Measurements from ENCODE around the gene SIPA1. TPM values are rescaled to one million over a fixed set of nuclear protein-coding genes. Genes with fewer than 3 reads are reported as not detected.

The SIPA1 gene
- total and polyA plus RNA-seq, 4 donors = 10.6 to 43.6 (median 34.8) TPM

- H3K4me3 ChIP-seq (ENCODE audit: low read depth, low read length) = no peak overlapping the region
- no peaks in the 10 kb centered on the region for H3K9me3 ChIP-seq (ENCODE audit: control insufficient read depth, insufficient read depth, low read length)
- H3K27ac ChIP-seq (ENCODE audit: low read depth, low read length) = no peak overlapping the region
- peak in 1 of 6 donors; percentile 25 for DNase-seq (ENCODE audit: low read depth in 4 of 6, low spot score in 6 of 6)
- peaks cover 5% of the 10 kb centered on the region for H3K27me3 ChIP-seq (ENCODE audit: control insufficient read depth, insufficient read depth, low read length)
- H3K4me1 ChIP-seq (ENCODE audit: control insufficient read depth, insufficient read depth, low read length) = peaks cover 38% of the 10 kb centered on the region
- H3K36me3 ChIP-seq (ENCODE audit: control insufficient read depth, insufficient read depth, low read length) = peaks cover 67% of the 10 kb centered on the region
- 76% methylated on average over 24 of the region's 26 CpGs for WGBS (ENCODE audit: insufficient coverage)
Observed at GRCh38 chr11:65593518-65594414, 44.1 kb upstream of the SIPA1 start.

DNA sequence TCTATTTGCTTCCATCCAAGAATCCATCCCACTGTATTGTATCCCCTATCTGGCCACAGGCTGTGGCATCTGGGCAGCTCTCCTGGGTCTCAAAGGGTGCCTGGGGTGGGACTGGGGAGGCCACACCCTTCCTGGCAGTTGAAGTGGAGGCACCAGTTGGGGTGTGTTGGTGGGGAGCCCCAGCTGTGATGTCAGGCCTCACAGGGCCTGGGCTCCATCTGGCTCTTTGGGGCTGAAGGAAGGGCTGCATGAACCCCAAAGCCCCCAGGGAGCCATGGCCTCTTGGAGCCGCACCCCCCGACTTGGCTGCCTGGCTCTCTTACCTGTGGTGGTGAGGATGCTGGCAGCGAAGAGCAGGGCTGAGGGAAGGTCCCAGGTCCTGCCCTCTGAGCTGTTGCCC lies 42.8 kb upstream of the SIPA1 start:
- peaks cover 68% of the 10 kb centered on the region for H3K36me3 ChIP-seq (ENCODE audit: control insufficient read depth, insufficient read depth, low read length)
- H3K4me1 ChIP-seq (ENCODE audit: control insufficient read depth, insufficient read depth, low read length) = peaks cover 27% of the 10 kb centered on the region
- H3K27me3 ChIP-seq (ENCODE audit: control insufficient read depth, insufficient read depth, low read length) = peaks cover 5% of the 10 kb centered on the region
- H3K27ac ChIP-seq (ENCODE audit: low read depth, low read length) = no peak overlapping the region
- 89% methylated on average over 3 of the region's 3 CpGs for WGBS (ENCODE audit: insufficient coverage)
- DNase-seq (ENCODE audit: low read depth in 4 of 6, low spot score in 6 of 6) = no peak
- no peak overlapping the region for H3K4me3 ChIP-seq (ENCODE audit: low read depth, low read length)
- H3K9me3 ChIP-seq (ENCODE audit: control insufficient read depth, insufficient read depth, low read length) = no peaks in the 10 kb centered on the region

DNA sequence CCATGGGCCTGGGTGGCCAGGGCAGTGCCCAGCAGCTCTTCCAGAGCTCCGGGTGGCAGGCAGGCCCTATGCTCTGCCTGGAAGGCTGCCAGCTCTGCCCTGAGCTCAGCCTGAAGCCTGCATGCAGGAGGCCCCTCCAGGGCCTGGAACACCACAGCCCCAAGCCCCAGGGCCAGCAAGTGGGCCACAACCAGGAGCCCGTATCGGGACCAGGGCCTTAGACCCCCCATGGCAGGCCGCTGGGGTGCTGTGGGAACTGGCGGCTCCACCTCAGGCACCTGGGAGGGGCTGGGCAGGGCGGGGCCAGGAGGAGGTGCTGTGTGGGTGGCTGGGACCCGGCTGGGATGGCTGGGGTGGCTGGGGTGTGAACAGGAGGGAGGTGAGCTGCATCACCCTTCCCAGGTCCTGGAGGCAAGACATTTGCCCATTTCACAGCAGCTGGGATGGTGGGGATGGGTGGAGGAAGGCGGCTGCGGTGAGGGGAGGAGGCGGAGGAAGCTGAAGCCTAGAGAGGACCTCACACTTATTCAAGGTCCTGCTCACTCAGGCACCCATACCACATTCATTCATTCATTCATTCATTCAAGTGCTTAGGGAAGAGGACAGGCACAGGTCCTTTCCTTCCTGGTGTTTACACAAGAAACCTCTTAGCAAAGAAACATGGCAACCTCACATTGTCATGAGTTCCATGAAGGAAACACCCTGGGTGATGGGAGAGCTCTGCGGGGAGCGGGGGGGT lies 42.2 kb upstream of the SIPA1 start, which contains the start of gene KCNK7:
KCNK7 (minus strand) TSS at position 258 of the 739 bp plus-strand sequence; CDS start at position 230, 28 bp downstream.
- no peak within 1 kb of the TSS for H3K27ac ChIP-seq (ENCODE audit: low read depth, low read length)
- H3K36me3 ChIP-seq (ENCODE audit: control insufficient read depth, insufficient read depth, low read length) = peaks cover 67% of the 10 kb centered on the region
- H3K27me3 ChIP-seq (ENCODE audit: control insufficient read depth, insufficient read depth, low read length) = peaks cover 3% of the 10 kb centered on the region
- no peak within 1 kb of the TSS for H3K4me3 ChIP-seq (ENCODE audit: low read depth, low read length)
- 69% methylated on average over 9 of the region's 12 CpGs for WGBS (ENCODE audit: insufficient coverage)
- DNase-seq (ENCODE audit: low read depth in 4 of 6, low spot score in 6 of 6) = no peak
- H3K4me1 ChIP-seq (ENCODE audit: control insufficient read depth, insufficient read depth, low read length) = peaks cover 24% of the 10 kb centered on the region
- H3K9me3 ChIP-seq (ENCODE audit: control insufficient read depth, insufficient read depth, low read length) = no peaks in the 10 kb centered on the region

DNA sequence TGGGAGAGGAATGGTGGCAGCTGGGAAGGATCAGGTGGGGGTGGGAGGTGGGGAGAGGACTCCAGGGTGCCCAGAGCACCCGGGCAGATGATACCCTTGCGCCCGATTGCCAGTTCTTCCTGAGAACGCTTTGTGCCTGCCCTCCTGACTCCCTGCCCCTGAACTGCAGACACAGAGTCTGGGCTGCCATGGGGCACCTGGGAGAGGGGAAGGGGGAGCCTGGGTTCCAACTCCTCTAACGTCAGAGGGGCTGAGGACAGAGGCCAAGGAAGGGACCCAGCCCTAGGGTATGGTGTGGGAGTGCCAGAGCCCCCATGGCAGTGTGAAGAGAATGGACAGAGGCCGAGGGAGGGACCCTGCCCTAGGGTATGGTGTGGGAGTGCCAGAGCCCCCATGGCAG lies 41.4 kb upstream of the SIPA1 start:
- Histone ChIP-seq H3K36me3 (ENCODE audit: control insufficient read depth, insufficient read depth, low read length) (peaks cover 72% of the 10 kb centered on the region), H3K27me3 (ENCODE audit: control insufficient read depth, insufficient read depth, low read length) (peaks cover 3% of the 10 kb centered on the region), H3K4me1 (ENCODE audit: control insufficient read depth, insufficient read depth, low read length) (peaks cover 24% of the 10 kb centered on the region), H3K9me3 (ENCODE audit: control insufficient read depth, insufficient read depth, low read length) (no peaks in the 10 kb centered on the region), H3K27ac (ENCODE audit: low read depth, low read length) (no peak overlapping the region), H3K4me3 (ENCODE audit: low read depth, low read length) (no peak overlapping the region)
- DNase-seq (ENCODE audit: low read depth in 4 of 6, low spot score in 6 of 6) = no peak
- WGBS (ENCODE audit: insufficient coverage) = 83% methylated on average over 6 of the region's 6 CpGs

DNA sequence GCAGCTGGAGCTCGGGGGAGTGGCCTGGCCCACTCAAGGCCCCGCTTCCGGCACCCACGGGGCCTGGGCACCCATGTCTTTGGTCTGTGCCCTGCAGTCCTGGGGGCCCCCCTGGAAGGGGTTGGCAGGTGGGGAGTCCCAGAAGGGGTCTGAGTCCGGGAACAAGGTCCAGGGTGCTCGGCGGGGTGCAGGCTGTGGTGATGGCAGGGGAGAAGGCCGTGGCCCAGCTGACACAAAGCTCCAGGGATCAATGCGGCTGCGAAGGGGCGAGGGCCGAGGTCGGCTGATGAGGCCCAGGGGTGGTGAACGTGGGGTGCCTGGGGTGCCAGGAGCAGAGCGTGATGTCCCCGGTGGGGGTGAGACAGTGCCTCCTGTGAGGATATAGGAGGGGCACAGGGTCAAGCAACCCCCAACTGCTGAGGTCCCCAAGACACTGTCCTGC lies 39.6 kb upstream of the SIPA1 start:
- peaks cover 15% of the 10 kb centered on the region for H3K4me1 ChIP-seq (ENCODE audit: control insufficient read depth, insufficient read depth, low read length)
- H3K9me3 ChIP-seq (ENCODE audit: control insufficient read depth, insufficient read depth, low read length) = no peaks in the 10 kb centered on the region
- H3K36me3 ChIP-seq (ENCODE audit: control insufficient read depth, insufficient read depth, low read length) = peaks cover 67% of the 10 kb centered on the region
- DNase-seq (ENCODE audit: low read depth in 4 of 6, low spot score in 6 of 6) = no peak
- no peaks in the 10 kb centered on the region for H3K27me3 ChIP-seq (ENCODE audit: control insufficient read depth, insufficient read depth, low read length)
- H3K4me3 ChIP-seq (ENCODE audit: low read depth, low read length) = no peak overlapping the region
- no peak overlapping the region for H3K27ac ChIP-seq (ENCODE audit: low read depth, low read length)
- 94% methylated on average over 15 of the region's 16 CpGs for WGBS (ENCODE audit: insufficient coverage)

GRCh38 chr11:65599216-65599954 lies 38.5 kb upstream of the SIPA1 start:
- no peak overlapping the region for H3K4me3 ChIP-seq (ENCODE audit: low read depth, low read length)
- H3K27me3 ChIP-seq (ENCODE audit: control insufficient read depth, insufficient read depth, low read length) = no peaks in the 10 kb centered on the region
- 74% methylated on average over 47 of the region's 49 CpGs for WGBS (ENCODE audit: insufficient coverage)
- peaks cover 5% of the 10 kb centered on the region for H3K4me1 ChIP-seq (ENCODE audit: control insufficient read depth, insufficient read depth, low read length)
- H3K9me3 ChIP-seq (ENCODE audit: control insufficient read depth, insufficient read depth, low read length) = no peaks in the 10 kb centered on the region
- DNase-seq (ENCODE audit: low read depth in 4 of 6, low spot score in 6 of 6) = no peak
- H3K27ac ChIP-seq (ENCODE audit: low read depth, low read length) = no peak overlapping the region
- H3K36me3 ChIP-seq (ENCODE audit: control insufficient read depth, insufficient read depth, low read length) = peaks cover 64% of the 10 kb centered on the region

- no peaks in the 10 kb centered on the region for H3K27me3 ChIP-seq (ENCODE audit: control insufficient read depth, insufficient read depth, low read length)
- DNase-seq (ENCODE audit: low read depth in 4 of 6, low spot score in 6 of 6) = no peak
- H3K36me3 ChIP-seq (ENCODE audit: control insufficient read depth, insufficient read depth, low read length) = peaks cover 69% of the 10 kb centered on the region
- WGBS (ENCODE audit: insufficient coverage) = 96% methylated on average over 5 of the region's 6 CpGs
- no peak overlapping the region for H3K4me3 ChIP-seq (ENCODE audit: low read depth, low read length)
- H3K27ac ChIP-seq (ENCODE audit: low read depth, low read length) = no peak overlapping the region
- H3K9me3 ChIP-seq (ENCODE audit: control insufficient read depth, insufficient read depth, low read length) = no peaks in the 10 kb centered on the region
- H3K4me1 ChIP-seq (ENCODE audit: control insufficient read depth, insufficient read depth, low read length) = peaks cover 5% of the 10 kb centered on the region
Observed at GRCh38 chr11:65599955-65600246, 38.0 kb upstream of the SIPA1 start.

DNA sequence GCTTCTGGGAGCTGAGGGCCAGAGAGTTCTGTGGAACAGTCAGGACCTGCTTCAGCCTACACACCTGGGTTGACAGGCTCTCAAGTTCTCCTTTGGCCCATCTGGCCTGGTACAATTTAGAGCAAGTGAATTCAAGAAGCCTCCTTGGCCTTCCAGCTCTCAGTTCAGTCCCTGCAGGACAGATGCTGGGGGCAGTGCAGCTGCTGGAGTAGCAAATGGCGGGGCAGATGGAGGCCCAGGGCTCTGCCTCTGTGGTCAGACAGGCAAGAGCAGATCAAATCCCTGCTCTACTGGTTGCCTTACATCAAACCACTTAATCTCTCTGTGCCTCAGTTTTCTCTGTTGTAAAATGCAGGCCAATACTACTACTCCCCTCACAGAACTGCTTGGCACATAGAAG lies 33.6 kb upstream of the SIPA1 start:
- no peak for DNase-seq (ENCODE audit: low read depth in 4 of 6, low spot score in 6 of 6)
- no peaks in the 10 kb centered on the region for H3K9me3 ChIP-seq (ENCODE audit: control insufficient read depth, insufficient read depth, low read length)
- WGBS (ENCODE audit: insufficient coverage) = 82% methylated on average over 1 of the region's 1 CpG
- no peak overlapping the region for H3K27ac ChIP-seq (ENCODE audit: low read depth, low read length)
- H3K4me3 ChIP-seq (ENCODE audit: low read depth, low read length) = no peak overlapping the region
- peaks cover 65% of the 10 kb centered on the region for H3K36me3 ChIP-seq (ENCODE audit: control insufficient read depth, insufficient read depth, low read length)
- peaks cover 21% of the 10 kb centered on the region for H3K4me1 ChIP-seq (ENCODE audit: control insufficient read depth, insufficient read depth, low read length)
- no peaks in the 10 kb centered on the region for H3K27me3 ChIP-seq (ENCODE audit: control insufficient read depth, insufficient read depth, low read length)

DNA sequence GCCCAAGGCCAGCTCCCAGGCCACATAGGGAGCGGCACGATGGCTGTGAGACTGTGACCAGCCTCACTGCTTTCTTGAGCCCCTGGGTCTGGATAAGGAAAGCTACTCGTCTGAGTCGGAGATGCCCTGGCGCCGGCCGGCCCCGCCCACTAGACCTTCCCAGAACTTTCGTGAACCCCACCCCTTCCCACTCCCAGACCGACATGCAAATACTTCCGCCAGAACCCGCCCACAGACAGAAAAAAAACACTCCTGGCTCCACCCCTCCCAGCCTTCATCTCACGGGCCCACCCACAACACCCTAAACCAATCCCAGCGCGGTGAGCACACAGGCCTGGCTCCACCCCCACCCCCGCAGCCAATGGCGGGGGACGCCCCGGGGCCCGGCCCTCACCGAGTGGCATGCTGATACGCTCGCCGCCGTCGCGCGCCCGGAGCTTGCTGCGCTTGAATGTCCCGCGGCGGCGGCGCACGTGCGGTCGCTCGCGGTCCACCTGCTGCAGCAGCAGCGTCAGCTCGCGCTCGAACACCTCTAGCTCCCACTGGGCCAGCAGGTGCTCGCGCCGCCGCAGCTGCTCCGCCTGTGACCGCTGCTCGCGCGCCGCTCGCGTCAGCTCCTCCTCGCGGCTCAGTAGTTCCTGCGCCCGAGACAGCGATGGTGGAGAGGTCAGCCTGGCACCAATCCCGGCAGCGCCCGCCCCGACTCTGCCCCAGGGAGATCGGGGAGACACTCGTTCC lies 30.9 kb upstream of the SIPA1 start:
- Histone ChIP-seq H3K27ac (ENCODE audit: low read depth, low read length) (peak overlapping the region; percentile 51), H3K9me3 (ENCODE audit: control insufficient read depth, insufficient read depth, low read length) (no peaks in the 10 kb centered on the region), H3K27me3 (ENCODE audit: control insufficient read depth, insufficient read depth, low read length) (no peaks in the 10 kb centered on the region), H3K4me1 (ENCODE audit: control insufficient read depth, insufficient read depth, low read length) (peaks cover 48% of the 10 kb centered on the region), H3K4me3 (ENCODE audit: low read depth, low read length) (peak overlapping the region; percentile 28), H3K36me3 (ENCODE audit: control insufficient read depth, insufficient read depth, low read length) (peaks cover 71% of the 10 kb centered on the region)
- WGBS (ENCODE audit: insufficient coverage) = 2% methylated on average over 67 of the region's 67 CpGs
- DNase-seq (ENCODE audit: low read depth in 4 of 6, low spot score in 6 of 6) = peak; percentile 70 to 98 (median 88)

Data from spinal cord (tissue), 10 donors.